ENCODE results near the gene PLEKHJ1.

Gene PLEKHJ1

GRCh38 chr19:2255112-2255845 is 19.1 kb upstream of the PLEKHJ1 start:
- no peak overlapping the region for H3K4me3 ChIP-seq (ENCODE audit: low read length)
- TF ChIP-seq CTCF (conservative IDR thresholded peaks at IDR 0.05; ENCODE audit: low read depth, low read length) = no peak
- DNase-seq (ENCODE audit: low read depth) = no peak

DNA sequence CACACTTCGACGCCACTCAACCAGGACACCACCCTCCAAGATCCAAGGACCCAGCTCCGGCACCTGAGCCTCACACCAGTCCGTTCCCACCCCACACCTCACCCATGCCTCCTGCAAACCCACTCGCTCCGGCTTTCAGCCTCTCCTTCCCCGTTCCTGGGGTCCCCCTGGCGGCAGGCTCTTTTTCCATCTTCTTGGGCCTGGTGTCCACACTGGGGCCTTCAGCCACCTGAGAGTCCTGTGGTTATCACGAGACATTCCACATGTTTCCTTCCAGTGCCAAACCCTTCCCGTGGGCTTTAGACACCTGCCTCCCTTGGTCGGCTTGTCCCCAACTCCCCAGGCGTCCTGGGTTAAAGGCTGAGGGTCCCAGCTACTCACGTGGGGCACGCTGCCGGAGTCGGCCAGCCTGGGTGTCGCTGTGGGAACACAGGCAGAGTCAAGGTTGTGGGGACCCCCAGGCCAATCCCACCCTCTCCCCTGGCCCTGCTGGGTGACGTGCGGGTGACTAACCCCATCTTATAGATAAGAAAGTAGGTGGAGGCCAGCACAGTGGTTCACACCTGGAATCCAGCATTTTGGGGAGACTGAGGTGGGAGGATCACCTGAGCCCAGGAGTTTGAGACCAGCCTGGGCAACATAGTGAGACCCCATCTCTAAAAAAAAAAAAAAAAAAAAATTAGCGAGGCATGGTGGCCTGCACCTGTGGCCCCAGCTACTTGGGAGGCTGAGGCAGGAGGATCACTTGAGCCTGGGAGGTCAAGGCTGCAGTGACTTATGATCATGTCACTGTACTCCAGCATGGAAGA is 18.1 kb upstream of the PLEKHJ1 start:
- peak; percentile 76 for TF ChIP-seq CTCF (conservative IDR thresholded peaks at IDR 0.05; ENCODE audit: low read depth, low read length)
- no peak for DNase-seq (ENCODE audit: low read depth)
- H3K4me3 ChIP-seq (ENCODE audit: low read length) = no peak overlapping the region

DNA sequence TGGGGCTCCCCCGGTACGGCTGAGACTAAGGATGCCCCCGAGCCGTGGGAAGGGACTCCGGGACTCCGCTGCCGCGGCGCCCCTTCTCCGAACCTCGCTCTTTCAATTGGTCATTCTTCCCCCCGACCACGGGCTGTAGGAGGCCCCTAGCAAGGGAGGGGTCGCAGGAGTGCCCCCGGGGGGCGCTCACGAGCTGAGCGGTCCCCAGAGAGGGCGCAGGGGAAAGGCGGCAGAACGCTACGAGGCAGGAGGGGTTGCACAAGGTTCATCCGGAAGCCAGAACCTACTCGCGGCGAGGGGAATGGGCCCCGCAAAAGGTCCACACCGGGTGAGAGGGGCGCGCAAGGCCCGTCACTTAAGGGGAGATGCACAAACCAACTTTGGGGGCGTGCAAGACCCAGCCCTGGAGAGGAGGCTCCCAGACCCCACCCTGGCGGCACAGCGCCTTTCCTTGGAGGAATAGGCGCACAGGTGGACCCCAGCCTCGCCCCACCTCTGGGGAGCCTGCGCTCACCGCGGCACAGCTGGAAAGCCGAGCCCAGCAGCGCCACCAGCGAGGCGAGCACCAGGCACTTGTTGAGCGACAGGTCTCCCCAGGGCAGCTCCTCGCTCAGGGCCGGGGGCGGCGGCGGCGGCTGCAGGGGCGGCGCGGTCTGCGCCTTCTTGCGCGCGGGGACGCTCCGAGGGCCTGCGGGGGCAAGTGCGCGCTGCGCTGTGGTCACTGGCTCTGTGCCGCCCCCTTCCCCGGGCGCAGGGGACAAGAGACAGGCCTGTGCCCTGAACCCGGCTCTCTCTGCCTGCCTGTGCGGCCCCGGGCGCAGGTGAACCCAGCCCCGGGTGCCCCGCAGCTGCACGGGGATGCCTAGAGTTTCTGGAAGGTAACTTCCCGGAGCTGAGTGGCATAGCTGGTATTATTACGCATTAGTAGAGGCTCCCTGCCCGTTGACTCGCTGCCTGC is 17.3 kb upstream of the PLEKHJ1 start:
- no peak for DNase-seq (ENCODE audit: low read depth)
- no peak overlapping the region for H3K4me3 ChIP-seq (ENCODE audit: low read length)
- TF ChIP-seq CTCF (conservative IDR thresholded peaks at IDR 0.05; ENCODE audit: low read depth, low read length) = peak; percentile 33

GRCh38 chr19:2252797-2253105 is 16.6 kb upstream of the PLEKHJ1 start:
- H3K4me3 ChIP-seq (ENCODE audit: low read length) = no peak overlapping the region
- TF ChIP-seq CTCF (conservative IDR thresholded peaks at IDR 0.05; ENCODE audit: low read depth, low read length) = no peak
- DNase-seq (ENCODE audit: low read depth) = no peak

DNA sequence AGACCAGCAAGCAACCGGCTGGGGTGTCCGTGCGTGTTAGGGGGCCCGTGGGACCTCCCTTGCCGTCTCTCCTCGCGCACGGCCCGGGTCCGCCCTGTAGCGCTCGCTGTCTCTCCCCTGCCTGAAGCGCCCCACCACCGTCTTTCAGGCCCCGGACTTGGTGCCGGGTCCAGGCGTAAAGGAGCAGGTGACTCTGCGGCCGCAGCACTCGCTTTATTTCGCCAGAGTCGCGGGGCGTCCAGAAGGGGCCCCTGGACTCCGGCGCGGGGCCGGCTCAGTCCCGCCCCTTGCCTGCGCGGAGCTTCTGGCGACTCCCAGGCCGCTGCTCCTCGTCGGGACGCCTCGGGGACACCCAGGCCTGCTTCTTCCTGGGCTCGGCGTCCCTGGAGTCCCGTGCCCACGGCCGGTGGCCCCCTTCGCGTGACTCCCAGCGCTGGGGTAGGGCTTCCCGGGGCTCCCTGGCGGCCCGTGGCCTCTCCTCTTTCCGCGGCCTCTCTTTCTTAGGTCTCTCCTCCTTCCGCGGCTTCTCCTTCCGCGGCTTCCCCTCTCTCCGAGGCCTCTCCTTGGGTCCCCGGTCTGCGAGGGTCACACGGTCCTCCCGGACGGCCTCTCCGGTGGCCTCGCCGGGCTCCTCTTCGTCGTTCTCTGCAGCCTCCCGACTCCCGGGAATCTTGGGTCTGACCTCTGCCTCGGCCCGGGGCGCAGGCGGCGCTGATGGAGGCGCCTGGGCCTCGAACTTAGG is 16.1 kb upstream of the PLEKHJ1 start:
- TF ChIP-seq CTCF (conservative IDR thresholded peaks at IDR 0.05; ENCODE audit: low read depth, low read length) = no peak
- H3K4me3 ChIP-seq (ENCODE audit: low read length) = no peak overlapping the region
- DNase-seq (ENCODE audit: low read depth) = no peak
